GM21717 (cell line): Measurements from ENCODE around the gene CHST13.
"Not testable (repeated sequence)": the region's sequence is repeated elsewhere in the genome, so short reads cannot be mapped to it uniquely, and the experiment has no call there.

Source experiments
- ATAC-seq: cut with Tn5 transposase; IDR thresholded peaks from one replicate; pipeline ENCODE4 v1.9.1; 2021; ENCODE audit warnings: mild to moderate bottlenecking, moderate library complexity; ENCODE audit not compliant: unreplicated experiment

CHST13 gene

GRCh38 chr3:126581569-126581968 is 57.6 kb downstream of the CHST13 start:
- ATAC-seq, result no peak

GRCh38 chr3:126582311-126582710 is 58.4 kb downstream of the CHST13 start:
- no peak for ATAC-seq

GRCh38 chr3:126591515-126591914 is 67.6 kb downstream of the CHST13 start:
- not testable (repeated sequence) for ATAC-seq
